Thoracic aorta (tissue), 2 donors: ENCODE measurements around the gene CES2. TPM values are rescaled to one million over a fixed set of nuclear protein-coding genes. Genes with fewer than 3 reads are reported as not detected.

ENCODE experiments used
- ATAC-seq: fragments of 150-250 bp; one replicate; pipeline ENCODE4 v1.8.0; 2017; ENCODE audit warnings: low read depth; ENCODE audit not compliant: insufficient number of reproducible peaks, low FRiP score
- DNase-seq: peaks from one replicate; pipeline ENCODE4 v3.0.0-alpha.2; 2020; ENCODE audit warnings: low spot score
- H3K27ac ChIP-seq, 2 donors: fragments of 200-600 bp; sonication (generic); 1 replicate in 1 of 2; 2 replicates in 1 of 2; pipeline ENCODE4 v1.5.1; 2016; ENCODE audit warnings: mild to moderate bottlenecking in 2 of 2, moderate library complexity in 2 of 2
- H3K27me3 ChIP-seq: fragments of 200-600 bp; sonication (generic); replicated peaks from 2 replicates; pipeline ENCODE4 v1.6.0; 2016; ENCODE audit warnings: mild to moderate bottlenecking; ENCODE audit not compliant: insufficient read depth
- H3K36me3 ChIP-seq: fragments of 200-600 bp; sonication (generic); one replicate; pipeline ENCODE4 v1.5.1; 2016
- H3K4me1 ChIP-seq, 2 donors: fragments of 200-600 bp; sonication (generic); 1 replicate in 1 of 2; 2 replicates in 1 of 2; pipeline versions ENCODE4 v1.5.1 to v1.6.0; 2016; ENCODE audit warnings: low read depth in 2 of 2, mild to moderate bottlenecking in 1 of 2; ENCODE audit not compliant: control insufficient read depth in 1 of 2
- H3K4me3 ChIP-seq: fragments of 200-600 bp; sonication (generic); 2 replicates; pipeline ENCODE4 v1.5.1; 2016; ENCODE audit warnings: mild to moderate bottlenecking
- H3K9me3 ChIP-seq: fragments of 200-600 bp; sonication (generic); 2 replicates; pipeline ENCODE4 v1.5.1; 2016
- total RNA-seq, 2 donors: library from RNA; depleted of rRNA; stranded (reverse); fragments of >200 nt; gene quantifications; one replicate each; pipeline versions ENCODE4 v1.1.0 to v1.2.3, GENCODE V29; 2016
- TF ChIP-seq, protein P1 (sequence below): fragments of 200-600 bp; sonication (generic); IDR thresholded peaks from one replicate; pipeline ENCODE4 v1.5.1; 2019; ENCODE audit warnings: antibody characterized with exemption

Gene CES2
- total RNA-seq, 2 donors from 2014 or later: 29.8 to 92.7 TPM

DNA sequence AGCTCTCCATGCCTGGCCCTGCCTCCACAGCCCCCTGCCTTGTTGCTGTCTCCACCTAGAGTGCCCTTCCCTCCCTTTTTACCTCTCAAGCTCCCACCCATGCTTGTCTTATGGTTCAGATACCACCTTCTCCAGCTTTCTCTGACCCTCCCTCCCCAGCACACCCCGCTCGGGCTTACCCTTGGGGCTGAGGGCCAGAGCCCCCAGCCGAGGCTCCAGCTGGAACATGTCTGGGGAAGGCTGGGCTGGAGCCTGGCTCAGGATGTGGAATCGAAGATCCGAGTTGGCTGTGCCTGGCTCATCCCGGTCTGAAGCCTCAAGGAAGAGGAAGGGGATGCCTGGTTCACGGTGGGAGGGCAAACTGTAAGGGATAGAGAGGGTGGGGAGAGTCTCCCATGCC lies 20.3 kb upstream of the CES2 start:
- H3K4me1 ChIP-seq: peaks cover 0 to 6% of the 10 kb centered on the region in 2 donors
- no peaks in the 10 kb centered on the region for H3K27me3 ChIP-seq
- ATAC-seq: no peak
- no peaks in the 10 kb centered on the region for H3K36me3 ChIP-seq
- no peak overlapping the region for H3K27ac ChIP-seq
- DNase-seq: no peak
- H3K9me3 ChIP-seq: no peaks in the 10 kb centered on the region
- no peak overlapping the region for H3K4me3 ChIP-seq
- TF ChIP-seq, protein P1, sequence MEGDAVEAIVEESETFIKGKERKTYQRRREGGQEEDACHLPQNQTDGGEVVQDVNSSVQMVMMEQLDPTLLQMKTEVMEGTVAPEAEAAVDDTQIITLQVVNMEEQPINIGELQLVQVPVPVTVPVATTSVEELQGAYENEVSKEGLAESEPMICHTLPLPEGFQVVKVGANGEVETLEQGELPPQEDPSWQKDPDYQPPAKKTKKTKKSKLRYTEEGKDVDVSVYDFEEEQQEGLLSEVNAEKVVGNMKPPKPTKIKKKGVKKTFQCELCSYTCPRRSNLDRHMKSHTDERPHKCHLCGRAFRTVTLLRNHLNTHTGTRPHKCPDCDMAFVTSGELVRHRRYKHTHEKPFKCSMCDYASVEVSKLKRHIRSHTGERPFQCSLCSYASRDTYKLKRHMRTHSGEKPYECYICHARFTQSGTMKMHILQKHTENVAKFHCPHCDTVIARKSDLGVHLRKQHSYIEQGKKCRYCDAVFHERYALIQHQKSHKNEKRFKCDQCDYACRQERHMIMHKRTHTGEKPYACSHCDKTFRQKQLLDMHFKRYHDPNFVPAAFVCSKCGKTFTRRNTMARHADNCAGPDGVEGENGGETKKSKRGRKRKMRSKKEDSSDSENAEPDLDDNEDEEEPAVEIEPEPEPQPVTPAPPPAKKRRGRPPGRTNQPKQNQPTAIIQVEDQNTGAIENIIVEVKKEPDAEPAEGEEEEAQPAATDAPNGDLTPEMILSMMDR: no peak

DNA sequence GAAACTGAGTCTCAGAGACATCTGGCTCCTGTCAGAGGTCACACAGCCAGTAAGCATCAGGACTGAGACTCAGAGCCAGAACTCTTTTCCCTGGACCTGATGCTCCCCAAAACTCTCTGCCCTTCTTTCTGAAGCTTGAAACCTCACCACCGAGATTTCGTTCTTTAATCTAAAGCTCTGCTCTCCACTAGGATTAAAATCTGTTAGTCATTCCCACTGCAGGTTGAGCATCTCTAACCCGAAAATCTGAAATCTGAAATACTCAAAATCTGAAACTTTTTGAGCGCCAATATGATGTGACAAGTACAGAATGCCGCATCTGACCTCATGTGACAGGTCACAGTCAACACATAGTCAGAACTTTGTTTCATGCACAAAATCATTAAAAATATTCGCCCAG lies 18.8 kb upstream of the CES2 start:
- H3K4me1 ChIP-seq: peaks cover 0 to 7% of the 10 kb centered on the region in 2 donors
- TF ChIP-seq, protein P1: no peak
- no peaks in the 10 kb centered on the region for H3K9me3 ChIP-seq
- no peaks in the 10 kb centered on the region for H3K27me3 ChIP-seq
- no peak for DNase-seq
- H3K27ac ChIP-seq: no peak overlapping the region
- H3K4me3 ChIP-seq: no peak overlapping the region
- no peak for ATAC-seq
- H3K36me3 ChIP-seq: no peaks in the 10 kb centered on the region

DNA sequence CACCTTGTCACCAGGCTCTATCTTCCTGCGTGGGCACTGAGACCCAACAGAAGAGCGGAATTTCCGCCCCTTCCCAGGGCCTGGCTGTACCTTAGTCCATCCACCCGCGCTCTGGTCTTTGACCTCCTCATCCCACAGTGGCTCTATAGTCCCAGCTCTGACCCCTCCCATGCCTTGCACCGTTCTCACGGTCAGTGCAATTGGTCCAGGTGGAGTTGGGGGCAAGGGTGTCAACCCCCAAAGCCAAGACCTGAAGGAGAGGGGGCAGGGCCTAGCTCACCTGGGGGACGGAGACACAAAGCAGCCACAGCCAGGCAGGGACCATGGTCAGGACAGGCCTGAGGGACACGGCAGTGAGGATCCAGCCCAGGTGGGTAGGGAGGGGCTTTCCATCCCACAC lies 17.6 kb upstream of the CES2 start:
- Histone ChIP-seq H3K4me1 (peaks cover 6 to 19% of the 10 kb centered on the region in 2 donors), H3K36me3 (peaks cover 7% of the 10 kb centered on the region), H3K27me3 (no peaks in the 10 kb centered on the region), H3K27ac (no peak overlapping the region), H3K9me3 (no peaks in the 10 kb centered on the region), H3K4me3 (no peak overlapping the region)
- ATAC-seq: no peak
- TF ChIP-seq, protein P1: no peak
- DNase-seq: no peak

DNA sequence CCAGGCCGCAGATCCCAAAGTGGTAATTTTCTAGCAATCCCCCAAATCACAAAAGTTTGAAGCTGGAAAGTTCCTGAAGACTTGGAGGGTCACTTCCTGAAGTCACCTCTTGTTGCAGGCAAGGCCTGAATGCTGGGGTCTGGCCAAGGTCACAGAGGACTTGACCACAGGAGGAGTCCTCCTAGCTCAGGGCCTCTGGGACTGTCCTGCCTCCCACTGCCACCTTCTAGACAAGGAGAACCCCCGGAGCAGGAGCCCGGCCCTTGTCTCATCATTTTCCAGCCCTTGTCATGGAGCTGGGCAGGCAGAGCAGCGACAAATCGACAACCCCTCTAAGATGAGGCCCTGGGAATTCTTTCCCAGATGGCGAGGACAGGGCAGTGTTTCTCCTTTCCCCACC lies 17.0 kb upstream of the CES2 start:
- TF ChIP-seq, protein P1: no peak
- DNase-seq (no peak), ATAC-seq (no peak)
- H3K27me3 ChIP-seq: no peaks in the 10 kb centered on the region
- peaks cover 7% of the 10 kb centered on the region for H3K36me3 ChIP-seq
- no peaks in the 10 kb centered on the region for H3K9me3 ChIP-seq
- peaks cover 9 to 26% of the 10 kb centered on the region in 2 donors for H3K4me1 ChIP-seq
- H3K4me3 ChIP-seq: no peak overlapping the region
- no peak overlapping the region for H3K27ac ChIP-seq

DNA sequence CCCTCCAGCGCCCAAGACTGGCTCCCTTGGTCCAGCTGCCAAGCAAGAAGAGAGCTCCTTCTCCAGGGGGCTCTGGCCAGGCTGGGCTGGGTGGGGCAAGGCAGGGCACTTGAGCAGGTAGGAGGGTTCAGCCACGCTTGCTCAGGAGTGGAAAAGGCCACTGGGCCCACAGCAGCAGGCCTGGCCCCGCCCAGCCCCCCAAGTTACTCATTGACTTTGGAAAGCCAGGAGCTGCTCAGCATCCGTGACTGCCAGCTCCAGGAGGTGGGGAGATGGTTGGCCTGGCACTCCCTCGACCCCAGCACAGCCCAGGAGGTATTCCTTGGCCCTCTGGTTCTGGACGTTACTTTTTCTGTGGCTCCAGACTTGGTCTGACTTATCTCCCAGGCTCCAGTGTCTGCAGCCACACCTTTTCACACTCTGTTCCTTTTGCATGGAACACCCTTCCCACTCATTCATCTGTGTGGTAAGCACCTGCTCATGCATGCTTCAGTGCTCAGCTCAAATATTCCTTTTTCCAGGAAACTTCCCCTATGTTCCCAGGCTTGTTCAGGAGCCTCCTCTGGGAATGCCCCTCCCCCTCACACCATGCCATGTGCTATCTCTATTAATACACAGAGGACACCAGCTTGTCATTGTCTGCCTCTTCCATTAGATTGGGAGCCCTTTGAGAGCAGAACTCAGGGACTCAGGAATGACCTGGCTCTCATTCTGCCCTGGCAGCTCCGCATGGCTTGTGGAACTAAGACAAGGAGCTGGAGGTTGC lies 16.3 kb upstream of the CES2 start, which contains the start of gene CDH16:
Gene CDH16, minus strand, starts transcription at position 83 of the 766 bp plus-strand sequence. CDS start 820 bp downstream, outside the sequence.
- no peak within 1 kb of the TSS for H3K27ac ChIP-seq
- ATAC-seq (no peak), DNase-seq (no peak)
- peaks cover 7% of the 10 kb centered on the region for H3K36me3 ChIP-seq
- no peaks in the 10 kb centered on the region for H3K27me3 ChIP-seq
- peaks cover 9 to 30% of the 10 kb centered on the region in 2 donors for H3K4me1 ChIP-seq
- H3K4me3 ChIP-seq: no peak within 1 kb of the TSS
- TF ChIP-seq, protein P1: no peak
- H3K9me3 ChIP-seq: no peaks in the 10 kb centered on the region
